GM10248 (cell line): ENCODE results near the gene ADCK1.
A peak's percentile ranks its signal among the peaks of the same experiment; 100 is the strongest.

Experiments used
- CTCF ChIA-PET: fragments of 300-600 bp; sonication (Branson Sonifier 250); formaldehyde crosslinking; extraction: SDS; loops from one replicate; lab custom pipeline; 2021; ENCODE audit warnings: antibody characterized with exemption; lab: Yijun Ruan, JAX
- POLR2A ChIA-PET: fragments of 350-650 bp; sonication (Branson Sonifier 250); formaldehyde crosslinking; extraction: SDS; loops from one replicate; lab custom pipeline; 2020; ENCODE audit warnings: antibody characterized with exemption; lab: Yijun Ruan, JAX
- DNase-seq: peaks from one replicate; pipeline ENCODE4 v3.0.0; 2012; ENCODE audit errors: extremely low spot score
- TF ChIP-seq, protein P1 (sequence below): IDR thresholded peaks from 2 replicates; pipeline ENCODE4 v1.5.1; 2012; ENCODE audit warnings: mild to moderate bottlenecking, low read depth; ENCODE audit errors: extremely low read depth, missing control alignments, control extremely low read depth

ADCK1 gene

DNA sequence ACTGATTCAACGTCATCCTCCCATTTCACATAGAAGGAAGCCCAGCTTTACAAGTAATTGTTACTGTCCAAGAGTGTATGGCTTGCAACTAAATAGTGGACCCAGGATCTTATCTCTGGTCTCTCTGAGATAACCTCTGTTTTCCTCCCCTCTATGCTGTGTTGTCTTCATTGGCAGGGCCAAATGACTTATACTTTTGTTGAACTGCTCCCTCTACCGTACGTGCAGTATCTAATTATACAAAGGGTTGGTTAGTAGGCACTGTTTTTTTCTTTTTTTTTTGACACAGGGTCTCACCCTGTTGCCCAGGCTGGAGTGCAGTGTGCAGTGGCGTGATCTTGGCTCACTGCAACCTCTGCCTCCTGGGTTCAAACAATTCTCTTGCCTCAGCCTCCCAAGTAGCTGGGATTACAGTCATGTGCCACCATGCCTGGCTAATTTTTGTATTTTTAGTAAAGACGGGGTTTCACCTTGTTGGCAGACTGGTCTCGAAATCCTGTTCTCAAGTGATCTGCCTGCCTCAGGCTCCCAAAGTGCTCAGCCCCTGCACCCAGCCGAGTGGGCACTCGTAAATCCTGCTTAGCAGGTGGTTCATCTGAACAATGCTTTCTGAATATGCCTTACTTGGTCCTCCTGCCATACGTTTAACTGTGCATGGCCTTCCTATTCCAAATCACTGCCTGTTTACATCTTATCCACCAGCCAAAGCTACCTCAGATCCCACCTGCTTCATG is 162.1 kb downstream of the ADCK1 start:
- TF ChIP-seq, protein P1, sequence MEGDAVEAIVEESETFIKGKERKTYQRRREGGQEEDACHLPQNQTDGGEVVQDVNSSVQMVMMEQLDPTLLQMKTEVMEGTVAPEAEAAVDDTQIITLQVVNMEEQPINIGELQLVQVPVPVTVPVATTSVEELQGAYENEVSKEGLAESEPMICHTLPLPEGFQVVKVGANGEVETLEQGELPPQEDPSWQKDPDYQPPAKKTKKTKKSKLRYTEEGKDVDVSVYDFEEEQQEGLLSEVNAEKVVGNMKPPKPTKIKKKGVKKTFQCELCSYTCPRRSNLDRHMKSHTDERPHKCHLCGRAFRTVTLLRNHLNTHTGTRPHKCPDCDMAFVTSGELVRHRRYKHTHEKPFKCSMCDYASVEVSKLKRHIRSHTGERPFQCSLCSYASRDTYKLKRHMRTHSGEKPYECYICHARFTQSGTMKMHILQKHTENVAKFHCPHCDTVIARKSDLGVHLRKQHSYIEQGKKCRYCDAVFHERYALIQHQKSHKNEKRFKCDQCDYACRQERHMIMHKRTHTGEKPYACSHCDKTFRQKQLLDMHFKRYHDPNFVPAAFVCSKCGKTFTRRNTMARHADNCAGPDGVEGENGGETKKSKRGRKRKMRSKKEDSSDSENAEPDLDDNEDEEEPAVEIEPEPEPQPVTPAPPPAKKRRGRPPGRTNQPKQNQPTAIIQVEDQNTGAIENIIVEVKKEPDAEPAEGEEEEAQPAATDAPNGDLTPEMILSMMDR: no peak
- POLR2A ChIA-PET: no interaction called here
- DNase-seq: no peak
- CTCF ChIA-PET: no interaction called here

DNA sequence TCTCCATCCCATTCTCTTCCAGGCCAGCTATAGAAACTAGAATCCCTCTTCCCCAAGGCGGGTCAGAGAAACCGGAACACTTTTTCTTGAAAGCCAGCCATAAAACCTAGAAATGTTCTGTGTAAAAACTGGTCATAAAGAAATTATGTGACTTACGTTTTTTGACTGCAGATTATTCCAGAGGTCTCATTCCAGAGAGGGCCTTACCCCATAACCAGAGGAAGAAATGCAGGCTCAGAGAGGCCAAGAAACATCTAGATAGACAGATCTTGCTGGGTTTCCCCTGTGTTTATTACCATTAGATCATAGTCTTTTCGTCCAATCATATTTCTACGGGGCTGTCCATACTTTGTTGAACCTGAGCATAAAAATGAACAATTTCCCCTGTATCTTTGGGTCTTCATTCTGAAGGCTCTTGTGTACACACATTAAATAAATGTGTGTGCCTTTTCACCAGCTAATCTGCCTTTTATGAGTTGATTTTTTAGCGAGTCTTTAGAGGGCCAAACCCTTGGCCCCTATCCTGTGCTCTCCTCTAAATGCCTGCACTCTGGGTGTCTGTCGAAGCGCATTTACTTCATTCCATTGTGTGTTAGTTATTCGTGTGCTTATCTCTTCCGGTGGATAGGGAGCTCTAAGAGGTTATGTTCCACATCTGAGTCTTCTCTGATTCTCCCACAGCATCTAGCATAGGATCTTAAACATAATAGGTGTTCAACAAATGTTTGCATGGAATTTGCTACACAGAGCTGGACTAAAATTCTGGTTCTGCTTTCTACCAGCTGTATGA is 163.0 kb downstream of the ADCK1 start:
- ChIA-PET POLR2A (no interaction called here), CTCF (no interaction called here)
- TF ChIP-seq, protein P1: no peak

DNA sequence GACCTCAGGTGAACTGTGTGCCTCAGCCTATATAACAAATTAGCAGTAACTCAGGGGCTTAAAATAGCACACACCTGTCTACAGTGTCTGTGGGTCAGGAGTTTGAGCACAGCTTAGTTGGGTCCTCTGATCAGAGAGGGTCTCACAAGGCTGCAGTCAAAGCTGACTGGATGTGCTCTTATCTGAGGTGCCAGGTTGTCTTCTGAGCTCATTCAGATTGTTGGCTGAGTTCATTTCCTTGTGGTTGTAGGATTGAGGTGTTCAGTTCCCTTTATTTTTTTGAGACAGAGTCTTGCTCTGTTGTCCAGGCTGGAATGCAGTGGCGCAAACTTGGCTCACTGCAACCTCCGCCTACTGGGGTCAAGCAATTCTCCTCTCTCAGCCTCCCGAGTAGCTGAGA is 164.7 kb downstream of the ADCK1 start:
- POLR2A ChIA-PET: no interaction called here
- TF ChIP-seq, protein P1: no peak
- CTCF ChIA-PET: no interaction called here
- DNase-seq: no peak

More for the DNA sequence above, 163.0 kb downstream of the ADCK1 start:
- no peak for DNase-seq

DNA sequence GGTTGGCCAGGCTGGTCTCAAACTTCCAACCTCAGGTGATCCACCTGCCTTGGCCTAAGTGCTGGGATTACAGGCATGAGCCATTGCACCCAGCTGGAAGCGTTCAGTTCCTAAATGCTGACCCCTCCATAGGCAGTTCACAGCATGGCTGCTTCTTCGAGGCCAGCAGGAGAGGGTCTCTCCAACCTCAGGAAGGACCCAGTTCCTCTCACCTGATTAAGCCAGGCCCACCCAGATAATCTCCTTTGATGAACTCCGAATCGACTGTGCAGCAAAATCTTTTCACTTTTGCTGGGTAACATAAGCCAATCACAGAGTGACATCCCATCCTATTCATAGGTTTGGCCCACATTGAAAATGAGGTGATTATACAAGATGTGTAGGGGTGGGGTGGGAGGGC is 165.1 kb downstream of the ADCK1 start:
- DNase-seq: no peak
- CTCF ChIA-PET: no interaction called here
- POLR2A ChIA-PET: no interaction called here
- TF ChIP-seq, protein P1: no peak

DNA sequence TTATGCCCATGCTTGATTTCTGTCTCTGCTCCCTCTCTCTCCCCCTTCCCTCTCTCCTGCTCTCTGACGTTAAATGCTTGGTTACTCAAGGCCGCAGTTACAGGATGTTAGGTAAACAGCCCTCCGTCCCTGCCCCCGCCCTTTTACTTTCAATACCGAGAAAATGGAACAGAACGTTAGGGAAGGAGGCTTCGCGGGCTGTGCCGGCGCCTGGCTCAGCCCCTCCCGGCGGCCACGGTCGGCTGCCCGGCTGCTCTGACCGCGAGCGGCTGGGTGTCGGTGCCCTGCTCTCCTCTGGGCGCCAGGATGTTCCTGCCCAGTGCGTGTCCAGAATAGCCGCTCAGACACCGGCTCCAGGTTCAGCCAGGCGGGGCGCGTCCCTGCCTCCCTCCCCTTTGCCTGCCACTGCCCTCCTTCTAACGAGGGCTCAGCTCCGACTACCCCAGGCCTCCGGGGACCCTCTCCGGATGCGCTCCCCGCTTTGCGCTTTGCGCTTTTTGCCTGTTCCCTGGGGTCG is 166.1 kb downstream of the ADCK1 start:
- POLR2A ChIA-PET: no interaction called here
- DNase-seq: peak; percentile 51
- CTCF ChIA-PET: no interaction called here
- TF ChIP-seq, protein P1: no peak

DNA sequence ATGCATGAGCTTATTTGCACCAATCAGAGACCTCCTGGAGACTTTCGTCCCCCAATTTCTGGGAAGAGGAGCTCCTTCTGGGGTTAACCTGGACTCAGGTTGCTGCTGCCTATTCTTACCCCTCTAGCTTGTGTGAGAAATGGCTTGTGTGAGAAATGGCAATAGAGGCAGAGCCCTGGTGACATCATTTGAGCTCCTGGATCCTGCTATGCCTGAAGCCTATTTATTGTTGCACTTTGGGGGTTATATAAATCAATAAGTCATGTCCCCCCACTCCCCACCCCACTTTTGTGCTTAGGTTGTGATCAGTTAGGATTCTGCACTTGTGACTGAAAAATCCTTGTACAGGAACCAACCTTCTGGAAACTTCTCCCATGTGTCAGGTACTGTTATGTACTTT is 167.2 kb downstream of the ADCK1 start:
- no peak for DNase-seq
- CTCF ChIA-PET: interaction anchor here (0.8 to 0.9 kb wide), 2 partner anchors 10 to 27 kb away, joined by 3 read pairs; no protein-coding TSS in a partner anchor
- POLR2A ChIA-PET: no interaction called here
- TF ChIP-seq, protein P1: no peak
